ENCODE data around the gene PUS3. TPM values are rescaled to one million over a fixed set of nuclear protein-coding genes. Genes with fewer than 3 reads are reported as not detected.

The PUS3 gene
- polyA plus RNA-seq (2013, experiment 1 of 2) = 24.3 TPM
- 25.5 TPM for polyA plus RNA-seq (2013, experiment 2 of 2)

- H3K23ac ChIP-seq (ENCODE audit: low read length) = no peak within 1 kb of the TSS
- H3K4ac ChIP-seq (ENCODE audit: low read depth, low read length) = no peak within 1 kb of the TSS
- H3K79me1 ChIP-seq (ENCODE audit: low read length) = peaks cover 6% of the 10 kb centered on the region
- WGBS (ENCODE audit: extremely low coverage, insufficient coverage, low lambda C conversion rate) = no CpG with 5 or more reads among the region's 31 CpGs
- H3K27ac ChIP-seq (ENCODE audit: low read depth, low read length) = no peak within 1 kb of the TSS
- peaks cover 3% of the 10 kb centered on the region for H3K79me2 ChIP-seq (ENCODE audit: control insufficient read depth, insufficient read depth, low read length)
- no peaks in the 10 kb centered on the region for H3K36me3 ChIP-seq (ENCODE audit: control insufficient read depth, insufficient read depth, low read length)
- H2BK5ac ChIP-seq (ENCODE audit: low read length) = no peak within 1 kb of the TSS
- peak; percentile 92 for DNase-seq
- peak within 1 kb of the TSS; percentile 94 for H3K9ac ChIP-seq (ENCODE audit: low read length)
- H3K4me2 ChIP-seq (ENCODE audit: low read length) = peak within 1 kb of the TSS; percentile 90
- peak within 1 kb of the TSS; percentile 95 for H3K56ac ChIP-seq (ENCODE audit: low read length)
- no peak within 1 kb of the TSS for H2AK5ac ChIP-seq (ENCODE audit: low read length)
- H2BK15ac ChIP-seq (replicated peaks; ENCODE audit: low read depth) = no peak within 1 kb of the TSS
- no peaks in the 10 kb centered on the region for H3K27me3 ChIP-seq (ENCODE audit: insufficient read depth, low read length, poor library complexity)
- no peak within 1 kb of the TSS for H4K8ac ChIP-seq (ENCODE audit: low read depth, low read length)
- H3K18ac ChIP-seq (ENCODE audit: low read length) = no peak within 1 kb of the TSS
- H3K4me3 ChIP-seq (ENCODE audit: low read length) = peak within 1 kb of the TSS; percentile 97
- H4K5ac ChIP-seq (ENCODE audit: low read length) = no peak within 1 kb of the TSS
- H2BK120ac ChIP-seq (ENCODE audit: low read depth, low read length) = no peak within 1 kb of the TSS
- no peaks in the 10 kb centered on the region for H3K4me1 ChIP-seq (ENCODE audit: control insufficient read depth, low read depth, low read length)
These were observed at the start of gene PUS3 for GRCh38 chr11:125902927-125903710. PUS3 (minus strand) TSS chr11:125903206; CDS start chr11:125896284, 6,922 bp downstream.

GRCh38 chr11:125952559-125952958 lies 49.6 kb upstream of the PUS3 start:
- Histone ChIP-seq H3K4me2 (ENCODE audit: low read length) (no peak overlapping the region), H3K9ac (ENCODE audit: low read length) (no peak overlapping the region), H2BK120ac (ENCODE audit: low read depth, low read length) (no peak overlapping the region), H3K56ac (ENCODE audit: low read length) (no peak overlapping the region), H4K8ac (ENCODE audit: low read depth, low read length) (no peak overlapping the region), H3K27ac (ENCODE audit: low read depth, low read length) (no peak overlapping the region), H4K5ac (ENCODE audit: low read length) (no peak overlapping the region), H3K27me3 (ENCODE audit: insufficient read depth, low read length, poor library complexity) (no peaks in the 10 kb centered on the region), H3K79me2 (ENCODE audit: control insufficient read depth, insufficient read depth, low read length) (no peaks in the 10 kb centered on the region), H2AK5ac (ENCODE audit: low read length) (no peak overlapping the region), H3K23ac (ENCODE audit: low read length) (no peak overlapping the region), H3K4me1 (ENCODE audit: control insufficient read depth, low read depth, low read length) (no peaks in the 10 kb centered on the region), H3K36me3 (ENCODE audit: control insufficient read depth, insufficient read depth, low read length) (no peaks in the 10 kb centered on the region), H3K18ac (ENCODE audit: low read length) (no peak overlapping the region), H3K4ac (ENCODE audit: low read depth, low read length) (no peak overlapping the region), H3K79me1 (ENCODE audit: low read length) (no peaks in the 10 kb centered on the region), H2BK15ac (replicated peaks; ENCODE audit: low read depth) (no peak overlapping the region), H2BK5ac (ENCODE audit: low read length) (no peak overlapping the region), H3K4me3 (ENCODE audit: low read length) (no peak overlapping the region)
- no CpG with 5 or more reads among the region's 2 CpGs for WGBS (ENCODE audit: extremely low coverage, insufficient coverage, low lambda C conversion rate)
- DNase-seq = no peak

DNA sequence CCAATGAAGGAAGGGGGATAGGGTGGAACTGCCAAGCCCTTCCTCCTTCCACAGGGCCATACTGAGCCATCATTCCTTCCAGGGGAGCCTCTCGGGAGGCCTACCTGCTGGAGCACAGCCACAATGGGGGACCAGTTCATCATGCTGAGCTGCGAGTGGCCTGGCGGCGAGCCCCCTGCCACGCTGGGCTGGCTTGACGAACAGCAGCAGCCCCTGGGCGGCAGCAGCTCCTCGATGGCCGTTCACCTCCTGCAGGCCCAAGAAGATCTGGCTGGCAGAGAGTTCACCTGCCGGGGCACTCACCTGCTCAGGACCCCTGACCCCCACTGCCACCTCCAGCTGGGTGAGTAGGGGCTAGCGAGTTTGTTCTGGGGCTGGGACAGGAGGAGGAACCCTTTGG lies 48.7 kb upstream of the PUS3 start:
- Histone ChIP-seq H3K27ac (ENCODE audit: low read depth, low read length) (no peak overlapping the region), H3K27me3 (ENCODE audit: insufficient read depth, low read length, poor library complexity) (no peaks in the 10 kb centered on the region), H2BK120ac (ENCODE audit: low read depth, low read length) (no peak overlapping the region), H2BK5ac (ENCODE audit: low read length) (no peak overlapping the region), H3K9ac (ENCODE audit: low read length) (no peak overlapping the region), H3K79me2 (ENCODE audit: control insufficient read depth, insufficient read depth, low read length) (no peaks in the 10 kb centered on the region), H3K4ac (ENCODE audit: low read depth, low read length) (no peak overlapping the region), H2BK15ac (replicated peaks; ENCODE audit: low read depth) (no peak overlapping the region), H3K4me2 (ENCODE audit: low read length) (no peak overlapping the region), H4K8ac (ENCODE audit: low read depth, low read length) (no peak overlapping the region), H3K18ac (ENCODE audit: low read length) (no peak overlapping the region), H3K4me3 (ENCODE audit: low read length) (no peak overlapping the region), H3K56ac (ENCODE audit: low read length) (no peak overlapping the region), H4K5ac (ENCODE audit: low read length) (no peak overlapping the region), H3K4me1 (ENCODE audit: control insufficient read depth, low read depth, low read length) (no peaks in the 10 kb centered on the region), H2AK5ac (ENCODE audit: low read length) (no peak overlapping the region), H3K79me1 (ENCODE audit: low read length) (no peaks in the 10 kb centered on the region), H3K36me3 (ENCODE audit: control insufficient read depth, insufficient read depth, low read length) (no peaks in the 10 kb centered on the region), H3K23ac (ENCODE audit: low read length) (no peak overlapping the region)
- DNase-seq = no peak
- no CpG with 5 or more reads among the region's 11 CpGs for WGBS (ENCODE audit: extremely low coverage, insufficient coverage, low lambda C conversion rate)

- Histone ChIP-seq H2BK5ac (ENCODE audit: low read length) (no peak overlapping the region), H3K9ac (ENCODE audit: low read length) (no peak overlapping the region), H3K27me3 (ENCODE audit: insufficient read depth, low read length, poor library complexity) (no peaks in the 10 kb centered on the region), H2AK5ac (ENCODE audit: low read length) (no peak overlapping the region), H3K18ac (ENCODE audit: low read length) (no peak overlapping the region), H4K8ac (ENCODE audit: low read depth, low read length) (no peak overlapping the region), H3K79me2 (ENCODE audit: control insufficient read depth, insufficient read depth, low read length) (no peaks in the 10 kb centered on the region), H3K27ac (ENCODE audit: low read depth, low read length) (no peak overlapping the region), H3K36me3 (ENCODE audit: control insufficient read depth, insufficient read depth, low read length) (no peaks in the 10 kb centered on the region), H2BK120ac (ENCODE audit: low read depth, low read length) (no peak overlapping the region), H3K4ac (ENCODE audit: low read depth, low read length) (no peak overlapping the region), H3K23ac (ENCODE audit: low read length) (no peak overlapping the region), H3K4me3 (ENCODE audit: low read length) (no peak overlapping the region), H2BK15ac (replicated peaks; ENCODE audit: low read depth) (no peak overlapping the region), H3K56ac (ENCODE audit: low read length) (no peak overlapping the region), H4K5ac (ENCODE audit: low read length) (no peak overlapping the region), H3K79me1 (ENCODE audit: low read length) (no peaks in the 10 kb centered on the region), H3K4me2 (ENCODE audit: low read length) (no peak overlapping the region), H3K4me1 (ENCODE audit: control insufficient read depth, low read depth, low read length) (no peaks in the 10 kb centered on the region)
- WGBS (ENCODE audit: extremely low coverage, insufficient coverage, low lambda C conversion rate) = no CpG with 5 or more reads among the region's 15 CpGs
- DNase-seq = no peak
These were observed 48.0 kb upstream of the PUS3 start for GRCh38 chr11:125950696-125951651.

DNA sequence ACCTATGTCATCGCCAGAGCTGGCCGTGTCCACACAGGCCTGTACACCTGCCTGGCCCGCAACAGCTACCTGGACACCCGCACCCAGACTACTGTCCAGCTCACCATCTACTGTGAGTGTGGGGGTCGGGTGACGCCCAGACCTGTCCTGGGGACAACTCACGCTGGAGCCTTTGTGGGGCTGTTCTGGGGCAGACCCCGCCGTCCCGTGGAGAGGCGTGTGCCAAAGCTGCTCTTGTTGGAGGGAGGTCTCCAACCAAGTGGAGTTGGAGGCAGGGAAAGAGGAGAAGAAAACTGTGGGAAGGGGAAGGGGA lies 47.1 kb upstream of the PUS3 start:
- no CpG with 5 or more reads among the region's 11 CpGs for WGBS (ENCODE audit: extremely low coverage, insufficient coverage, low lambda C conversion rate)
- no peak overlapping the region for H3K9ac ChIP-seq (ENCODE audit: low read length)
- H3K79me1 ChIP-seq (ENCODE audit: low read length) = no peaks in the 10 kb centered on the region

More for the DNA sequence above, 47.1 kb upstream of the PUS3 start:
- no peak overlapping the region for H3K4me2 ChIP-seq (ENCODE audit: low read length)
- H2BK120ac ChIP-seq (ENCODE audit: low read depth, low read length) = no peak overlapping the region
- H3K36me3 ChIP-seq (ENCODE audit: control insufficient read depth, insufficient read depth, low read length) = no peaks in the 10 kb centered on the region
- no peaks in the 10 kb centered on the region for H3K4me1 ChIP-seq (ENCODE audit: control insufficient read depth, low read depth, low read length)
- no peak overlapping the region for H4K8ac ChIP-seq (ENCODE audit: low read depth, low read length)
- no peak overlapping the region for H2BK15ac ChIP-seq (replicated peaks; ENCODE audit: low read depth)
- H3K4me3 ChIP-seq (ENCODE audit: low read length) = no peak overlapping the region
- DNase-seq = no peak
- no peak overlapping the region for H3K56ac ChIP-seq (ENCODE audit: low read length)
- H3K23ac ChIP-seq (ENCODE audit: low read length) = no peak overlapping the region
- no peak overlapping the region for H2BK5ac ChIP-seq (ENCODE audit: low read length)
- no peaks in the 10 kb centered on the region for H3K79me2 ChIP-seq (ENCODE audit: control insufficient read depth, insufficient read depth, low read length)
- no peak overlapping the region for H3K4ac ChIP-seq (ENCODE audit: low read depth, low read length)
- no peaks in the 10 kb centered on the region for H3K27me3 ChIP-seq (ENCODE audit: insufficient read depth, low read length, poor library complexity)
- no peak overlapping the region for H4K5ac ChIP-seq (ENCODE audit: low read length)
- no peak overlapping the region for H3K18ac ChIP-seq (ENCODE audit: low read length)
- no peak overlapping the region for H2AK5ac ChIP-seq (ENCODE audit: low read length)
- H3K27ac ChIP-seq (ENCODE audit: low read depth, low read length) = no peak overlapping the region
